Smooth muscle cell of the umbilical artery (primary cell): ENCODE measurements around the gene AASDHPPT. TPM values are rescaled to one million over a fixed set of nuclear protein-coding genes. Genes with fewer than 3 reads are reported as not detected.

ENCODE experiments used
- total RNA-seq: library from RNA; depleted of rRNA; stranded (reverse); fragments of >200 nt; gene quantifications from 2 replicates; pipeline ENCODE4 v1.2.3, GENCODE V29; 2014

Gene AASDHPPT, protein sequence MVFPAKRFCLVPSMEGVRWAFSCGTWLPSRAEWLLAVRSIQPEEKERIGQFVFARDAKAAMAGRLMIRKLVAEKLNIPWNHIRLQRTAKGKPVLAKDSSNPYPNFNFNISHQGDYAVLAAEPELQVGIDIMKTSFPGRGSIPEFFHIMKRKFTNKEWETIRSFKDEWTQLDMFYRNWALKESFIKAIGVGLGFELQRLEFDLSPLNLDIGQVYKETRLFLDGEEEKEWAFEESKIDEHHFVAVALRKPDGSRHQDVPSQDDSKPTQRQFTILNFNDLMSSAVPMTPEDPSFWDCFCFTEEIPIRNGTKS
- 45.4 and 45.7 TPM in 2 replicates for total RNA-seq

DNA sequence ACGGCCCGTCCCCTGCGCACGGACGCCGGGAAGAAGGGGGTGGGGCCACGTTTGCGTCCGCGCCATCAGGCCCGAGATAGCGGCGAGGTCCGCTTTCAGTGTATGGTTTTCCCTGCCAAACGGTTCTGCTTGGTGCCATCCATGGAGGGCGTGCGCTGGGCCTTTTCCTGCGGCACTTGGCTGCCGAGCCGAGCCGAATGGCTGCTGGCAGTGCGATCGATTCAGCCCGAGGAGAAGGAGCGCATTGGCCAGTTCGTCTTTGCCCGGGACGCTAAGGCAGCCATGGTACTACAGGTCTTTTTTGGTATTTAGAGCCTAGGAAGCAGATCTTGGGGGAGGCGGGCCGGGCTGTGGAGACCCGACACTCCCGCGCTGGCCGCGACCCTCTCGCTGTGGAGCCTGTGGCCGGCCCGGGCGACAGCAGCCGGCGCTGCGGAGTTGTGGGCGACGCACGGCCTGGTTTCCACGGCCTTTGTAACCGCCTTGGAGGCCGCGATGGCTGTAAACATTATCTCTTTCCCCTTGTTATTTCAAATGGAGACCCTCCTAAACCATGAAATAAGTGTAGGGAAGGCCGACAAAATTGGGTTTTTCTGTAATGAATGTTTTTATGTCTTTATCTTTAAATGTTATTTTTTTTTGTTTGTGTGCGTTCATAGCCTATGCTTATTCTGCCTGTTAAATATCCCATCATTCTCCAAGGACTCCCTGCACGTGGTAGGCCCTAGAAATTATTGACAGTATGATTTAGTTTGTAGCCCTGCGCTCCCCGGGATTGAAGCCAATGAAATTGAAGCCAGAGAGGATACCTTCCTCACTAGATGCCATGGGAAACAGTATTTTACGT is at the start of gene AASDHPPT:
AASDHPPT (plus strand) TSS at position 54 of the 847 bp plus-strand sequence; CDS start at position 103, 49 bp downstream.

DNA sequence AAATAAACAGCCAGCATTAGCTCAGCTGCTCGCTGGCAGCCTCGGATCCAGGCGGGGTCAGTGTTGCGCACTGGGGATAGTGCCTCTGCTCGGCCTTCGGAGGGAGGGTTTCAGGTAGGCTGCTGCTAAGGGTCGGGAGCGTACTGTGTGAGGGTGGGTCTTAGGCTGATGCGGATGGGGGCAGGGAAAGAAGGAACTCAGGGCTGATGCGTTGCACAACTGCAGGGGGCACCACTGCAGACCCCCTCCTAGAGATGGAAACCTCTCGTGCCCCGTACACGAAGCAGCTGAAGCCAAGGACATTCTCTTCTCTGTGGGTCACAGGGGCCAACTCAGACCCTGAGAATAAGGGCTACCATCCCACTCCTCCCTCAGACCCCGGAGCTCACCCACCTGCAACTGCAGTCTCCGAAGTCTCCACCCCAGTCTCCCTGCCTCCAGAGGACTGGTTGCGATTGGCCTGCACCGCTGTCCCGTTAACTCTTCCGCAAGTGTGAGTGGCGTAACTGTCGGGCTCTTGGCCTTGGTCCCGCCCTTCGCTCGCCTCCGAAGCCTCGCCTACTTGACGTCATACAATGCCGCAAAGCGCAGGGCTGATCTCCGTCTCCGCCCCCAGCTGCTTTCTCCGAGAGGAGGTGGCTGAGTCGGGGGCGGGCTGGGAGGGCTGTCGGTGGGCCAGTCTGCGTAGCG is 398 bp upstream of the AASDHPPT start, which contains the start of gene KBTBD3:
KBTBD3 (minus strand) TSS at position 429 of the 690 bp plus-strand sequence. CDS start 18,250 bp downstream, outside the sequence.

Other genes with a start within 250 kb of the AASDHPPT start
- 60.8 and 62.7 TPM in 2 replicates for gene MSANTD4, start 55.4 kb upstream of the AASDHPPT start, total RNA-seq
- gene KBTBD3, start 315 bp upstream of the AASDHPPT start, total RNA-seq = 1.3 and 3.3 TPM in 2 replicates